GM10248 (cell line): ENCODE measurements around the gene ARHGAP31.
"Not testable (repeated sequence)": the region's sequence is repeated elsewhere in the genome, so short reads cannot be mapped to it uniquely, and the experiment has no call there.

Experiments used
- CTCF ChIA-PET: fragments of 300-600 bp; sonication (Branson Sonifier 250); formaldehyde crosslinking; extraction: SDS; loops from one replicate; lab custom pipeline; 2021; ENCODE audit warnings: antibody characterized with exemption; lab: Yijun Ruan, JAX
- POLR2A ChIA-PET: fragments of 350-650 bp; sonication (Branson Sonifier 250); formaldehyde crosslinking; extraction: SDS; loops from one replicate; lab custom pipeline; 2020; ENCODE audit warnings: antibody characterized with exemption; lab: Yijun Ruan, JAX
- DNase-seq: peaks from one replicate; pipeline ENCODE4 v3.0.0; 2012; ENCODE audit errors: extremely low spot score
- CTCF ChIP-seq: IDR thresholded peaks from 2 replicates; pipeline ENCODE4 v1.5.1; 2012; ENCODE audit warnings: mild to moderate bottlenecking, low read depth; ENCODE audit errors: extremely low read depth, missing control alignments, control extremely low read depth

Gene ARHGAP31

GRCh38 chr3:119364401-119364800 lies 70.2 kb downstream of the ARHGAP31 start:
- no peak for DNase-seq
- no peak for TF ChIP-seq CTCF
- ChIA-PET POLR2A (no interaction called here), CTCF (interaction anchor here (1.5 to 4.2 kb wide), 2 partner anchors 12 kb away, joined by 5 to 18 read pairs; no protein-coding TSS in a partner anchor)

DNA sequence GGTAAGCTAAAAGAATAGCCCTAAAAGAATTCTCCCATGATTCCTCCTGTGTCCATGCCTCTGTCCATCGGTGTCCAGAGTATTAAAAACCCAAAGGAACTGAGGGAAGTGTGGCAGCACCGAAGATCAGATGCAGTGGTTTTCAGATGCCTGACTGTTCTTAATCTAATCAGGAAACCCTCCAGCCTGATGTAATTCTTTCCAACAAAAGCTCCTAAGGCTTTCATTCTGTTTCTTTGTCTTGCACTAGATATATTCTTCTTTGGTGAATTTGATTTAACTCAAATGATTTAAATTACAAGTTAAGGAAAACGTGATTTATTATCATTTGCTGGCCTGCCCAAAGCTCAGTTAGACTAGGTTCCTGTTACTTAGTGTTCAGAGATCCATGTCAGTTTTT lies 71.2 kb downstream of the ARHGAP31 start:
- no peak for TF ChIP-seq CTCF
- ChIA-PET POLR2A (no interaction called here), CTCF (interaction anchor here (1.5 to 1.8 kb wide), 2 partner anchors 13 to 125 kb away, joined by 4 to 5 read pairs; partner anchors contain the start of gene B4GALT4)
- DNase-seq = no peak

GRCh38 chr3:119367000-119367399 lies 72.8 kb downstream of the ARHGAP31 start:
- TF ChIP-seq CTCF = no peak
- POLR2A ChIA-PET = no interaction called here
- CTCF ChIA-PET = interaction anchor here (0.6 to 2.8 kb wide), 4 partner anchors 15 to 560 kb away, joined by 4 to 9 read pairs (median 5); partner anchors contain the start of gene B4GALT4

GRCh38 chr3:119368298-119368697 lies 74.1 kb downstream of the ARHGAP31 start:
- DNase-seq = no peak
- TF ChIP-seq CTCF = no peak
- CTCF ChIA-PET = interaction anchor here (1.1 to 2.8 kb wide), 3 partner anchors 18 to 93 kb away, joined by 3 to 9 read pairs (median 5); no protein-coding TSS in a partner anchor
- POLR2A ChIA-PET = no interaction called here

More at GRCh38 chr3:119367000-119367399, 72.8 kb downstream of the ARHGAP31 start:
- DNase-seq = no peak

- POLR2A ChIA-PET, DNase-seq: not testable (repeated sequence)
- CTCF ChIA-PET = interaction anchor here (0.9 to 1.4 kb wide), 2 partner anchors 8 to 26 kb away, joined by 3 read pairs; no protein-coding TSS in a partner anchor
Measured at GRCh38 chr3:119371786-119372185, 77.6 kb downstream of the ARHGAP31 start.

DNA sequence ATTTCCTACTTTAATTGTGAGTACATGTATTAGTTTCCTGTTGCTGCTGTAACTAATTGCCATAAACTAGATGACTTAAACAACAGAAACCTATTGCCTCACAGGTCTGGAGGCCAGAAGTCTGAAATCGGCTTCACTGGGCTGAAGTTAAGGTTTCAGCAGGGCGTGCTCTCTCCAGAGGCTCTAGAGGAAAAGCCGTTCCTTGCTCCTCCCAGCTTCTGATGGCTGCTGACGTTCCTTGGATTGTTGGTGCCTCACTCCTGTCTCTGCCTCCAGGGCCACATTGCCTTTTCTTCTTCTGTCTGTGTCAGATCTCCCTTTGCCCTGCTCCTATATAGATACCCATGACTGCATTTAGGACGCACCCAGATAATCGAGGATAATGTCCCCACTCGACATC lies 80.9 kb downstream of the ARHGAP31 start:
- no peak for TF ChIP-seq CTCF
- ChIA-PET POLR2A (no interaction called here), CTCF (interaction anchor here (0.9 kb wide), 1 partner anchor 66 kb away, joined by 3 read pairs; no protein-coding TSS in a partner anchor)
- DNase-seq = no peak

DNA sequence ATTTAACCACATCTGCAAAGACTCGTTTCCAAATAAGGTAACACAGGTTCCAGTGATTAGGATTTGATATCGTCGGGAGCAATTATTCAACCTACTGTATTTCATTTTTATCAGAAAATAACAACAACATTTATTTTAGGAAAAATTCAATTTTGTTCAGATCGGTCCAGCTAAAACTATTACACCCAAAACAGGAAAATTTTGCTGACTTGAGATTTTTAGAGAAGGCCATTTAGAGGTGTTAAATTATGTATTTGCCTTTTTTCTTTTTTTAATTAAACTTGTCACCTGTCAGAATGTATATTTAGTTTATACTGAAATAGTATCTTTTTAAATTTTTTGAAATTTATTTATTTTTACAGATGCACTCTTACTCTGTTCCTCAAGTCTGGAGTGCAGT lies 81.3 kb downstream of the ARHGAP31 start:
- ChIA-PET CTCF (no interaction called here), POLR2A (no interaction called here)
- no peak for TF ChIP-seq CTCF
- no peak for DNase-seq
